HepG2 (cell line): Measurements from ENCODE around the gene POLR1H. TPM values are rescaled to one million over a fixed set of nuclear protein-coding genes. Genes with fewer than 3 reads are reported as not detected.
A peak's percentile ranks its signal among the peaks of the same experiment; 100 is the strongest.

ENCODE experiments used
- CENPT ChIP-seq: sonication (generic); formaldehyde crosslinking; IDR thresholded peaks from 2 replicates; pipeline ENCODE4 v1.8.0; 2022; ENCODE audit warnings: low read depth, mild to moderate bottlenecking, moderate library complexity, missing genetic modification reagents
- ELF4 ChIP-seq: sonication (generic); formaldehyde crosslinking; IDR thresholded peaks from 2 replicates; pipeline ENCODE4 v1.5.0; 2020; ENCODE audit warnings: missing genetic modification reagents, mild to moderate bottlenecking, moderate library complexity, borderline replicate concordance
- FOXP1 ChIP-seq, 2 experiments: fragments of 450-650 bp in 1 of 2; IDR thresholded peaks; 2 replicates each; pipeline ENCODE4 v1.6.1; 2017 to 2018; ENCODE audit warnings: antibody characterized with exemption in 1 of 2
- HIVEP1 ChIP-seq: sonication (generic); formaldehyde crosslinking; IDR thresholded peaks from 2 replicates; pipeline ENCODE4 v1.4.0; 2020; ENCODE audit warnings: mild to moderate bottlenecking, missing genetic modification reagents
- KLF11 ChIP-seq: IDR thresholded peaks from 2 replicates; pipeline ENCODE4 v1.6.1; 2016; ENCODE audit warnings: missing compliant biosample characterization
- MED8 ChIP-seq: sonication (generic); formaldehyde crosslinking; IDR thresholded peaks from 2 replicates; pipeline ENCODE4 v1.8.1; 2023; ENCODE audit warnings: mild to moderate bottlenecking, missing genetic modification reagents; ENCODE audit not compliant: insufficient replicate concordance
- NBN ChIP-seq: fragments of 450-650 bp; conservative IDR thresholded peaks from 2 replicates; pipeline ENCODE4 v1.6.1; 2017
- NCOA5 ChIP-seq: sonication (generic); formaldehyde crosslinking; IDR thresholded peaks from 2 replicates; pipeline ENCODE4 v1.4.0; 2020; ENCODE audit warnings: missing genetic modification reagents
- SIX1 ChIP-seq: sonication (generic); formaldehyde crosslinking; IDR thresholded peaks from 2 replicates; pipeline ENCODE4 v1.4.0; 2020; ENCODE audit warnings: missing genetic modification reagents, borderline replicate concordance
- TARDBP ChIP-seq: sonication (generic); formaldehyde crosslinking; IDR thresholded peaks from 2 replicates; pipeline ENCODE4 v1.8.0; 2022; ENCODE audit warnings: mild to moderate bottlenecking, missing genetic modification reagents
- ZFP41 ChIP-seq: sonication (generic); formaldehyde crosslinking; IDR thresholded peaks from 2 replicates; pipeline ENCODE4 v1.4.0; 2020; ENCODE audit warnings: mild to moderate bottlenecking, missing genetic modification reagents, borderline replicate concordance
- ZNF468 ChIP-seq: sonication (generic); formaldehyde crosslinking; IDR thresholded peaks from 2 replicates; pipeline ENCODE4 v1.8.0; 2022; ENCODE audit warnings: mild to moderate bottlenecking, moderate library complexity, missing genetic modification reagents
- ZNF572 ChIP-seq: sonication (generic); formaldehyde crosslinking; IDR thresholded peaks from 2 replicates; pipeline ENCODE4 v1.5.1; 2020; ENCODE audit warnings: mild to moderate bottlenecking, missing genetic modification reagents
- polyA plus RNA-seq, 8 experiments: library from polyadenylated mRNA; depleted of rRNA in 3 of 8; stranded (reverse) in 7 of 8; unstranded in 1 of 8; fragments of >200 nt; fragmentation: Illumina TruSeq in 4 of 8; extraction: Trizol in 4 of 8; gene quantifications; 2 replicates each; pipeline versions ENCODE4 v1.2.1 to v1.2.3, GENCODE V29; 2011 to 2016; ENCODE audit warnings: low read depth in 4 of 8, missing spikeins in 1 of 8, mixed read lengths in 1 of 8; ENCODE audit not compliant: insufficient read depth in 1 of 8
- total RNA-seq, 5 experiments: library from RNA; depleted of rRNA; stranded (reverse); fragments of >200 nt; fragmentation: Illumina TruSeq; extraction: Trizol; gene quantifications; 2 replicates each; pipeline ENCODE4 v1.2.3, GENCODE V29; 2016; ENCODE audit warnings: low read depth in 1 of 5
- TF ChIP-seq, protein P1 (sequence below): sonication (generic); formaldehyde crosslinking; IDR thresholded peaks from 2 replicates; pipeline ENCODE4 v1.9.0; 2022; ENCODE audit warnings: low read depth, missing genetic modification reagents
- TF ChIP-seq, protein P2 (sequence below): sonication (generic); formaldehyde crosslinking; IDR thresholded peaks from 2 replicates; pipeline ENCODE4 v1.8.1; 2022; ENCODE audit warnings: low read depth, mild to moderate bottlenecking, missing genetic modification reagents
- TF ChIP-seq, protein P3 (sequence below): sonication (generic); formaldehyde crosslinking; IDR thresholded peaks from 2 replicates; pipeline ENCODE4 v1.4.0; 2020; ENCODE audit warnings: mild to moderate bottlenecking, missing genetic modification reagents

Gene POLR1H
- total and polyA plus RNA-seq, 2 of the 13 experiments (the other 11 are each of a cell fraction or from before 2014, with no cell fraction given), result 61.4 to 79.8 TPM

GRCh38 chr6:30100585-30101443 is 39.7 kb downstream of the POLR1H start (continued):
- TF ChIP-seq TARDBP, result no peak; the same call in 1 of the 2 replicates
- TF ChIP-seq SIX1 (CRISPR knock-in tag), result 0 out of 2 replicates have a peak, but pooled peaks have one; percentile 15
- TF ChIP-seq HIVEP1, result peak; percentile 66
- TF ChIP-seq MED8 (CRISPR knock-in tag), result no peak
- no peak; the same call in 1 of the 2 replicates for TF ChIP-seq FOXP1 (IDR thresholded peaks at IDR 0.05)
- peak; percentile 83 for TF ChIP-seq FOXP1 (CRISPR knock-in tag; IDR thresholded peaks at IDR 0.05)
- TF ChIP-seq, protein P1, sequence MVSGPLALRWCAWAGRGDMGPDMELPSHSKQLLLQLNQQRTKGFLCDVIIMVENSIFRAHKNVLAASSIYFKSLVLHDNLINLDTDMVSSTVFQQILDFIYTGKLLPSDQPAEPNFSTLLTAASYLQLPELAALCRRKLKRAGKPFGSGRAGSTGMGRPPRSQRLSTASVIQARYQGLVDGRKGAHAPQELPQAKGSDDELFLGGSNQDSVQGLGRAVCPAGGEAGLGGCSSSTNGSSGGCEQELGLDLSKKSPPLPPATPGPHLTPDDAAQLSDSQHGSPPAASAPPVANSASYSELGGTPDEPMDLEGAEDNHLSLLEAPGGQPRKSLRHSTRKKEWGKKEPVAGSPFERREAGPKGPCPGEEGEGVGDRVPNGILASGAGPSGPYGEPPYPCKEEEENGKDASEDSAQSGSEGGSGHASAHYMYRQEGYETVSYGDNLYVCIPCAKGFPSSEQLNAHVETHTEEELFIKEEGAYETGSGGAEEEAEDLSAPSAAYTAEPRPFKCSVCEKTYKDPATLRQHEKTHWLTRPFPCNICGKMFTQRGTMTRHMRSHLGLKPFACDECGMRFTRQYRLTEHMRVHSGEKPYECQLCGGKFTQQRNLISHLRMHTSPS (CRISPR knock-in tag), result peak; percentile 44; the same call in 1 of the 2 replicates
- no peak for TF ChIP-seq ZFP41
- TF ChIP-seq, protein P2, sequence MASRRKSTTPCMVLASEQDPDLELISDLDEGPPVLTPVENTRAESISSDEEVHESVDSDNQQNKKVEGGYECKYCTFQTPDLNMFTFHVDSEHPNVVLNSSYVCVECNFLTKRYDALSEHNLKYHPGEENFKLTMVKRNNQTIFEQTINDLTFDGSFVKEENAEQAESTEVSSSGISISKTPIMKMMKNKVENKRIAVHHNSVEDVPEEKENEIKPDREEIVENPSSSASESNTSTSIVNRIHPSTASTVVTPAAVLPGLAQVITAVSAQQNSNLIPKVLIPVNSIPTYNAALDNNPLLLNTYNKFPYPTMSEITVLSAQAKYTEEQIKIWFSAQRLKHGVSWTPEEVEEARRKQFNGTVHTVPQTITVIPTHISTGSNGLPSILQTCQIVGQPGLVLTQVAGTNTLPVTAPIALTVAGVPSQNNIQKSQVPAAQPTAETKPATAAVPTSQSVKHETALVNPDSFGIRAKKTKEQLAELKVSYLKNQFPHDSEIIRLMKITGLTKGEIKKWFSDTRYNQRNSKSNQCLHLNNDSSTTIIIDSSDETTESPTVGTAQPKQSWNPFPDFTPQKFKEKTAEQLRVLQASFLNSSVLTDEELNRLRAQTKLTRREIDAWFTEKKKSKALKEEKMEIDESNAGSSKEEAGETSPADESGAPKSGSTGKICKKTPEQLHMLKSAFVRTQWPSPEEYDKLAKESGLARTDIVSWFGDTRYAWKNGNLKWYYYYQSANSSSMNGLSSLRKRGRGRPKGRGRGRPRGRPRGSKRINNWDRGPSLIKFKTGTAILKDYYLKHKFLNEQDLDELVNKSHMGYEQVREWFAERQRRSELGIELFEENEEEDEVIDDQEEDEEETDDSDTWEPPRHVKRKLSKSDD (CRISPR knock-in tag), result no peak
- TF ChIP-seq ZNF468 (CRISPR knock-in tag), result no peak
- no peak for TF ChIP-seq NCOA5 (CRISPR knock-in tag)
- peak; percentile 84; the same call in 1 of the 2 replicates for TF ChIP-seq ELF4 (CRISPR knock-in tag)
- TF ChIP-seq, protein P3, sequence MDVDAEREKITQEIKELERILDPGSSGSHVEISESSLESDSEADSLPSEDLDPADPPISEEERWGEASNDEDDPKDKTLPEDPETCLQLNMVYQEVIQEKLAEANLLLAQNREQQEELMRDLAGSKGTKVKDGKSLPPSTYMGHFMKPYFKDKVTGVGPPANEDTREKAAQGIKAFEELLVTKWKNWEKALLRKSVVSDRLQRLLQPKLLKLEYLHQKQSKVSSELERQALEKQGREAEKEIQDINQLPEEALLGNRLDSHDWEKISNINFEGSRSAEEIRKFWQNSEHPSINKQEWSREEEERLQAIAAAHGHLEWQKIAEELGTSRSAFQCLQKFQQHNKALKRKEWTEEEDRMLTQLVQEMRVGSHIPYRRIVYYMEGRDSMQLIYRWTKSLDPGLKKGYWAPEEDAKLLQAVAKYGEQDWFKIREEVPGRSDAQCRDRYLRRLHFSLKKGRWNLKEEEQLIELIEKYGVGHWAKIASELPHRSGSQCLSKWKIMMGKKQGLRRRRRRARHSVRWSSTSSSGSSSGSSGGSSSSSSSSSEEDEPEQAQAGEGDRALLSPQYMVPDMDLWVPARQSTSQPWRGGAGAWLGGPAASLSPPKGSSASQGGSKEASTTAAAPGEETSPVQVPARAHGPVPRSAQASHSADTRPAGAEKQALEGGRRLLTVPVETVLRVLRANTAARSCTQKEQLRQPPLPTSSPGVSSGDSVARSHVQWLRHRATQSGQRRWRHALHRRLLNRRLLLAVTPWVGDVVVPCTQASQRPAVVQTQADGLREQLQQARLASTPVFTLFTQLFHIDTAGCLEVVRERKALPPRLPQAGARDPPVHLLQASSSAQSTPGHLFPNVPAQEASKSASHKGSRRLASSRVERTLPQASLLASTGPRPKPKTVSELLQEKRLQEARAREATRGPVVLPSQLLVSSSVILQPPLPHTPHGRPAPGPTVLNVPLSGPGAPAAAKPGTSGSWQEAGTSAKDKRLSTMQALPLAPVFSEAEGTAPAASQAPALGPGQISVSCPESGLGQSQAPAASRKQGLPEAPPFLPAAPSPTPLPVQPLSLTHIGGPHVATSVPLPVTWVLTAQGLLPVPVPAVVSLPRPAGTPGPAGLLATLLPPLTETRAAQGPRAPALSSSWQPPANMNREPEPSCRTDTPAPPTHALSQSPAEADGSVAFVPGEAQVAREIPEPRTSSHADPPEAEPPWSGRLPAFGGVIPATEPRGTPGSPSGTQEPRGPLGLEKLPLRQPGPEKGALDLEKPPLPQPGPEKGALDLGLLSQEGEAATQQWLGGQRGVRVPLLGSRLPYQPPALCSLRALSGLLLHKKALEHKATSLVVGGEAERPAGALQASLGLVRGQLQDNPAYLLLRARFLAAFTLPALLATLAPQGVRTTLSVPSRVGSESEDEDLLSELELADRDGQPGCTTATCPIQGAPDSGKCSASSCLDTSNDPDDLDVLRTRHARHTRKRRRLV (CRISPR knock-in tag), result no peak
- TF ChIP-seq CENPT (CRISPR knock-in tag), result no peak
- 0 out of 2 replicates have a peak, but pooled peaks have one; percentile 47 for TF ChIP-seq ZNF572 (CRISPR knock-in tag)
- no peak for TF ChIP-seq NBN
- TF ChIP-seq KLF11, result peak; percentile 55; the same call in 1 of the 2 replicates
